ENCODE results near the gene B4GALT5.
A peak's percentile ranks its signal among the peaks of the same experiment; 100 is the strongest.

- TF ChIP-seq, protein P1, sequence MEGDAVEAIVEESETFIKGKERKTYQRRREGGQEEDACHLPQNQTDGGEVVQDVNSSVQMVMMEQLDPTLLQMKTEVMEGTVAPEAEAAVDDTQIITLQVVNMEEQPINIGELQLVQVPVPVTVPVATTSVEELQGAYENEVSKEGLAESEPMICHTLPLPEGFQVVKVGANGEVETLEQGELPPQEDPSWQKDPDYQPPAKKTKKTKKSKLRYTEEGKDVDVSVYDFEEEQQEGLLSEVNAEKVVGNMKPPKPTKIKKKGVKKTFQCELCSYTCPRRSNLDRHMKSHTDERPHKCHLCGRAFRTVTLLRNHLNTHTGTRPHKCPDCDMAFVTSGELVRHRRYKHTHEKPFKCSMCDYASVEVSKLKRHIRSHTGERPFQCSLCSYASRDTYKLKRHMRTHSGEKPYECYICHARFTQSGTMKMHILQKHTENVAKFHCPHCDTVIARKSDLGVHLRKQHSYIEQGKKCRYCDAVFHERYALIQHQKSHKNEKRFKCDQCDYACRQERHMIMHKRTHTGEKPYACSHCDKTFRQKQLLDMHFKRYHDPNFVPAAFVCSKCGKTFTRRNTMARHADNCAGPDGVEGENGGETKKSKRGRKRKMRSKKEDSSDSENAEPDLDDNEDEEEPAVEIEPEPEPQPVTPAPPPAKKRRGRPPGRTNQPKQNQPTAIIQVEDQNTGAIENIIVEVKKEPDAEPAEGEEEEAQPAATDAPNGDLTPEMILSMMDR (IDR thresholded peaks at IDR 0.05) = peak in 1 of 6 experiments; percentile 39
- TF ChIP-seq POLR2A (IDR thresholded peaks at IDR 0.05) = no peak
Observed at GRCh38 chr20:49712996-49713752, 504 bp downstream of the B4GALT5 start.
